Naive thymus-derived CD4-positive, alpha-beta T cell (primary cell): ENCODE results near the gene CCBE1. TPM values are rescaled to one million over a fixed set of nuclear protein-coding genes. Genes with fewer than 3 reads are reported as not detected.

Source experiments
- ATAC-seq: fragments of 150-1000 bp; cut with Tn5 transposase; 2 replicates; pipeline ENCODE4 v1.10.0; 2021; ENCODE audit warnings: mild to moderate bottlenecking, moderate library complexity
- CTCF ChIA-PET: fragments of 350-600 bp; sonication (Branson Sonifier 250); formaldehyde crosslinking; loops from one replicate; lab custom pipeline; 2021; ENCODE audit warnings: antibody characterized with exemption; lab: Charles Lee
- POLR2A ChIA-PET: fragments of 350-600 bp; sonication (Branson Sonifier 250); formaldehyde crosslinking; loops from one replicate; lab custom pipeline; 2021; ENCODE audit warnings: antibody characterized with exemption, inconsistent platforms; lab: Charles Lee
- DNase-seq, 9 donors: peaks; one replicate each; pipeline versions ENCODE4 v3.0.0 to v3.0.0-alpha.2; 2020 to 2022; ENCODE audit warnings: mixed read lengths in 1 of 9
- H3K27ac ChIP-seq: one replicate; pipeline ENCODE4 v1.7.0; 2013; ENCODE audit warnings: mild to moderate bottlenecking, low read depth, low read length, moderate library complexity
- H3K27me3 ChIP-seq, 2 donors: one replicate each; pipeline ENCODE4 v1.7.0; 2013; ENCODE audit warnings: low read length in 2 of 2, mild to moderate bottlenecking in 2 of 2, moderate library complexity in 2 of 2; ENCODE audit not compliant: control insufficient read depth in 2 of 2, insufficient read depth in 2 of 2
- H3K36me3 ChIP-seq, 3 experiments: 1 replicate in 2 of 3; 2 replicates in 1 of 3; pipeline ENCODE4 v1.7.0; 2013; ENCODE audit warnings: low read length in 3 of 3, mild to moderate bottlenecking in 3 of 3, moderate library complexity in 1 of 3; ENCODE audit not compliant: insufficient read depth in 3 of 3, control insufficient read depth in 2 of 3
- H3K4me1 ChIP-seq, 2 donors: one replicate each; pipeline ENCODE4 v1.7.0; 2013; ENCODE audit warnings: low read length in 2 of 2, mild to moderate bottlenecking in 2 of 2, moderate library complexity in 1 of 2; ENCODE audit not compliant: control insufficient read depth in 2 of 2, insufficient read depth in 2 of 2
- H3K4me3 ChIP-seq: 2 replicates; pipeline ENCODE4 v1.7.0; 2013; ENCODE audit warnings: mild to moderate bottlenecking, low read length
- H3K9me3 ChIP-seq, 3 experiments: 1 replicate in 2 of 3; 2 replicates in 1 of 3; pipeline ENCODE4 v1.7.0; 2013; ENCODE audit warnings: low read length in 3 of 3; ENCODE audit not compliant: control insufficient read depth in 2 of 3
- H3K27ac Mint-ChIP-seq, 9 donors: one replicate each; pipeline ENCODE4 v1.8.0; 2020 to 2022; ENCODE audit warnings: mixed read lengths in 9 of 9, mild to moderate bottlenecking in 8 of 9, moderate library complexity in 5 of 9, inconsistent platforms in 2 of 9
- H3K27me3 Mint-ChIP-seq, 5 donors: one replicate each; pipeline ENCODE4 v1.8.0; 2021 to 2022; ENCODE audit warnings: mixed read lengths in 5 of 5, mild to moderate bottlenecking in 1 of 5
- H3K36me3 Mint-ChIP-seq, 5 donors: one replicate each; pipeline ENCODE4 v1.8.0; 2020 to 2022; ENCODE audit warnings: mixed read lengths in 5 of 5, mild to moderate bottlenecking in 3 of 5, inconsistent platforms in 1 of 5
- H3K4me1 Mint-ChIP-seq, 7 donors: one replicate each; pipeline ENCODE4 v1.8.0; 2020 to 2022; ENCODE audit warnings: mixed read lengths in 7 of 7, mild to moderate bottlenecking in 3 of 7, inconsistent platforms in 1 of 7
- H3K4me3 Mint-ChIP-seq, 10 donors: one replicate each; pipeline ENCODE4 v1.8.0; 2020 to 2022; ENCODE audit warnings: mild to moderate bottlenecking in 10 of 10, mixed read lengths in 10 of 10, moderate library complexity in 6 of 10, inconsistent platforms in 2 of 10
- H3K9me3 Mint-ChIP-seq, 11 donors: one replicate each; pipeline ENCODE4 v1.8.0; 2020 to 2022; ENCODE audit warnings: mixed read lengths in 11 of 11, mild to moderate bottlenecking in 4 of 11, inconsistent platforms in 1 of 11, moderate library complexity in 1 of 11
- intact Hi-C, 2 donors: fragments of 100-400 bp; cut with micrococcal nuclease; formaldehyde crosslinking; loops; one replicate each; pipeline ENCODE4 v1.15.1; 2023
- polyA plus RNA-seq, 2 donors: library from polyadenylated mRNA; unstranded; fragments of 300-500 nt; fragmentation: Illumina TruSeq; gene quantifications; one replicate each; pipeline ENCODE4 v1.2.3, GENCODE V29; 2021
- total RNA-seq, 6 experiments: library from RNA in 5 of 6; stranded (reverse) in 5 of 6; gene quantifications; 1 replicate in 5 of 6; 2 replicates in 1 of 6; pipeline ENCODE4 v1.2.3 and lab custom pipeline; 2021 to 2026

CCBE1 gene
- total and polyA plus RNA-seq, 7 experiments from 2014 or later = not detected

- DNase-seq (no peak), ATAC-seq (no peak)
- ChIA-PET POLR2A (no interaction called here), CTCF (no interaction called here)
- Mint-ChIP-seq H3K27ac (no peak overlapping the region), H3K9me3 (peaks cover 0 to 2% (median 0%) of the 10 kb centered on the region in 11 donors), H3K36me3 (no peaks in the 10 kb centered on the region), H3K4me1 (no peaks in the 10 kb centered on the region), H3K4me3 (no peak overlapping the region), H3K27me3 (peaks cover 0 to 19% (median 9%) of the 10 kb centered on the region in 5 donors)
- H3K4me3 ChIP-seq = no peak overlapping the region
- H3K9me3 ChIP-seq = no peaks in the 10 kb centered on the region
- H3K4me1 ChIP-seq = no peaks in the 10 kb centered on the region
- no peaks in the 10 kb centered on the region for H3K27me3 ChIP-seq
- intact Hi-C loops = no loop called here
- H3K36me3 ChIP-seq = no peaks in the 10 kb centered on the region
- H3K27ac ChIP-seq = no peak overlapping the region
Observed at GRCh38 chr18:59468821-59469220, 228.4 kb downstream of the CCBE1 start.

GRCh38 chr18:59467497-59467896 is 229.7 kb downstream of the CCBE1 start:
- no peaks in the 10 kb centered on the region for H3K36me3 ChIP-seq
- H3K4me1 ChIP-seq = no peaks in the 10 kb centered on the region
- CTCF ChIA-PET = no interaction called here
- Mint-ChIP-seq H3K4me3 (no peak overlapping the region), H3K4me1 (no peaks in the 10 kb centered on the region), H3K27ac (no peak overlapping the region), H3K27me3 (peaks cover 0 to 23% (median 11%) of the 10 kb centered on the region in 5 donors), H3K36me3 (no peaks in the 10 kb centered on the region), H3K9me3 (peaks cover 0 to 2% (median 0%) of the 10 kb centered on the region in 11 donors)
- ATAC-seq (no peak), DNase-seq (no peak)
- POLR2A ChIA-PET = no interaction called here
- no peak overlapping the region for H3K27ac ChIP-seq
- no peaks in the 10 kb centered on the region for H3K9me3 ChIP-seq
- intact Hi-C loops = no loop called here
- H3K4me3 ChIP-seq = no peak overlapping the region
- no peaks in the 10 kb centered on the region for H3K27me3 ChIP-seq

- H3K9me3 ChIP-seq = no peaks in the 10 kb centered on the region
- H3K27me3 ChIP-seq = no peaks in the 10 kb centered on the region
- ChIA-PET POLR2A (no interaction called here), CTCF (no interaction called here)
- intact Hi-C loops = no loop called here
- no peak overlapping the region for H3K27ac Mint-ChIP-seq
- H3K4me1 ChIP-seq = no peaks in the 10 kb centered on the region
- peaks cover 0 to 23% (median 8%) of the 10 kb centered on the region in 5 donors for H3K27me3 Mint-ChIP-seq
- no peaks in the 10 kb centered on the region for H3K4me1 Mint-ChIP-seq
- H3K36me3 ChIP-seq = no peaks in the 10 kb centered on the region
- no peak overlapping the region for H3K4me3 ChIP-seq
- H3K4me3 Mint-ChIP-seq = no peak overlapping the region
- ATAC-seq = no peak
- no peak overlapping the region for H3K27ac ChIP-seq
- DNase-seq = no peak
- H3K36me3 Mint-ChIP-seq = no peaks in the 10 kb centered on the region
- peaks cover 0 to 2% (median 0%) of the 10 kb centered on the region in 11 donors for H3K9me3 Mint-ChIP-seq
Observed at GRCh38 chr18:59466980-59467379, 230.2 kb downstream of the CCBE1 start.

GRCh38 chr18:59464486-59464885 is 232.7 kb downstream of the CCBE1 start:
- H3K36me3 Mint-ChIP-seq = no peaks in the 10 kb centered on the region
- H3K27ac Mint-ChIP-seq = no peak overlapping the region
- no peak overlapping the region for H3K4me3 Mint-ChIP-seq
- POLR2A ChIA-PET = no interaction called here
- Histone ChIP-seq H3K27ac (no peak overlapping the region), H3K4me1 (no peaks in the 10 kb centered on the region), H3K9me3 (no peaks in the 10 kb centered on the region), H3K27me3 (no peaks in the 10 kb centered on the region), H3K36me3 (no peaks in the 10 kb centered on the region), H3K4me3 (no peak overlapping the region)
- DNase-seq (no peak), ATAC-seq (no peak)
- peaks cover 0 to 19% (median 11%) of the 10 kb centered on the region in 5 donors for H3K27me3 Mint-ChIP-seq
- intact Hi-C loops = no loop called here
- CTCF ChIA-PET = interaction anchor here (0.6 kb wide), 1 partner anchor 16 kb away, joined by 3 read pairs; no protein-coding TSS in a partner anchor
- no peaks in the 10 kb centered on the region for H3K9me3 Mint-ChIP-seq
- no peaks in the 10 kb centered on the region for H3K4me1 Mint-ChIP-seq

- no peak overlapping the region for H3K4me3 Mint-ChIP-seq
- no peaks in the 10 kb centered on the region for H3K4me1 Mint-ChIP-seq
- peaks cover 2 to 29% (median 14%) of the 10 kb centered on the region in 5 donors for H3K27me3 Mint-ChIP-seq
- Histone ChIP-seq H3K27me3 (no peaks in the 10 kb centered on the region), H3K36me3 (no peaks in the 10 kb centered on the region), H3K4me3 (no peak overlapping the region), H3K27ac (no peak overlapping the region), H3K9me3 (no peaks in the 10 kb centered on the region), H3K4me1 (no peaks in the 10 kb centered on the region)
- H3K27ac Mint-ChIP-seq = no peak overlapping the region
- DNase-seq = no peak
- H3K9me3 Mint-ChIP-seq = no peaks in the 10 kb centered on the region
- ChIA-PET POLR2A (no interaction called here), CTCF (no interaction called here)
- no peak for ATAC-seq
- intact Hi-C loops = no loop called here
- H3K36me3 Mint-ChIP-seq = no peaks in the 10 kb centered on the region
Observed at GRCh38 chr18:59461171-59461570, 236.1 kb downstream of the CCBE1 start.

GRCh38 chr18:59460072-59460420 is 237.2 kb downstream of the CCBE1 start:
- Mint-ChIP-seq H3K27me3 (peaks cover 2 to 21% (median 8%) of the 10 kb centered on the region in 5 donors), H3K4me1 (no peaks in the 10 kb centered on the region), H3K27ac (no peak overlapping the region), H3K36me3 (no peaks in the 10 kb centered on the region), H3K9me3 (no peaks in the 10 kb centered on the region), H3K4me3 (no peak overlapping the region)
- no peaks in the 10 kb centered on the region for H3K9me3 ChIP-seq
- no peaks in the 10 kb centered on the region for H3K36me3 ChIP-seq
- intact Hi-C loops = no loop called here
- no peak overlapping the region for H3K4me3 ChIP-seq
- no peak for DNase-seq
- ATAC-seq = no peak
- H3K27me3 ChIP-seq = no peaks in the 10 kb centered on the region
- CTCF ChIA-PET = no interaction called here
- no peak overlapping the region for H3K27ac ChIP-seq
- POLR2A ChIA-PET = no interaction called here
- H3K4me1 ChIP-seq = no peaks in the 10 kb centered on the region

GRCh38 chr18:59459369-59460071 is 237.7 kb downstream of the CCBE1 start:
- DNase-seq = no peak
- H3K4me3 Mint-ChIP-seq = no peak overlapping the region
- ChIA-PET POLR2A (no interaction called here), CTCF (no interaction called here)
- no peak overlapping the region for H3K27ac ChIP-seq
- H3K36me3 ChIP-seq = no peaks in the 10 kb centered on the region
- H3K27me3 Mint-ChIP-seq = peaks cover 2 to 20% (median 5%) of the 10 kb centered on the region in 5 donors
- H3K27me3 ChIP-seq = no peaks in the 10 kb centered on the region
- H3K4me3 ChIP-seq = no peak overlapping the region
- no peaks in the 10 kb centered on the region for H3K36me3 Mint-ChIP-seq
- no peaks in the 10 kb centered on the region for H3K4me1 ChIP-seq
- no peak overlapping the region for H3K27ac Mint-ChIP-seq
- H3K9me3 ChIP-seq = no peaks in the 10 kb centered on the region
- intact Hi-C loops = loop anchor here in 1 of 2 donors (5.0 kb wide), 1 partner anchor 1088 kb away; no protein-coding TSS in a partner anchor
- ATAC-seq = no peak
- no peaks in the 10 kb centered on the region for H3K9me3 Mint-ChIP-seq
- no peaks in the 10 kb centered on the region for H3K4me1 Mint-ChIP-seq
